WTC11 (cell line): ENCODE measurements around the gene TMPRSS12.

Experiments used
- ATF3 ChIP-seq: sonication (generic); formaldehyde crosslinking; conservative IDR thresholded peaks from 2 replicates; pipeline ENCODE4 v1.8.1; 2022; ENCODE audit warnings: mild to moderate bottlenecking, missing genetic modification reagents
- CTCF ChIP-seq: fragments of 200-600 bp; IDR thresholded peaks from 2 replicates; pipeline ENCODE4 v1.8.0; 2022; ENCODE audit warnings: antibody characterized with exemption
- SP1 ChIP-seq: sonication (generic); formaldehyde crosslinking; conservative IDR thresholded peaks from 2 replicates; pipeline ENCODE4 v1.8.1; 2022; ENCODE audit warnings: missing genetic modification reagents
- TCF7 ChIP-seq: sonication (generic); formaldehyde crosslinking; IDR thresholded peaks from 2 replicates; pipeline ENCODE4 v1.8.0; 2022; ENCODE audit warnings: mild to moderate bottlenecking, low read depth, missing genetic modification reagents, moderate library complexity
- USF2 ChIP-seq: sonication (generic); formaldehyde crosslinking; IDR thresholded peaks from 2 replicates; pipeline ENCODE4 v1.8.1; 2023; ENCODE audit warnings: mild to moderate bottlenecking, missing genetic modification reagents, moderate library complexity

GRCh38 chr12:50887191-50887590 lies 44.5 kb downstream of the TMPRSS12 start:
- no peak for TF ChIP-seq CTCF
- no peak for TF ChIP-seq USF2 (CRISPR knock-in tag)
- TF ChIP-seq ATF3 (CRISPR knock-in tag), result no peak
- no peak for TF ChIP-seq SP1
- no peak for TF ChIP-seq TCF7 (CRISPR knock-in tag)
